ENCODE data around the gene LOXL1.

GRCh38 chr15:73986055-73986775 lies 60.0 kb downstream of the LOXL1 start:
- TF ChIP-seq, protein P1, sequence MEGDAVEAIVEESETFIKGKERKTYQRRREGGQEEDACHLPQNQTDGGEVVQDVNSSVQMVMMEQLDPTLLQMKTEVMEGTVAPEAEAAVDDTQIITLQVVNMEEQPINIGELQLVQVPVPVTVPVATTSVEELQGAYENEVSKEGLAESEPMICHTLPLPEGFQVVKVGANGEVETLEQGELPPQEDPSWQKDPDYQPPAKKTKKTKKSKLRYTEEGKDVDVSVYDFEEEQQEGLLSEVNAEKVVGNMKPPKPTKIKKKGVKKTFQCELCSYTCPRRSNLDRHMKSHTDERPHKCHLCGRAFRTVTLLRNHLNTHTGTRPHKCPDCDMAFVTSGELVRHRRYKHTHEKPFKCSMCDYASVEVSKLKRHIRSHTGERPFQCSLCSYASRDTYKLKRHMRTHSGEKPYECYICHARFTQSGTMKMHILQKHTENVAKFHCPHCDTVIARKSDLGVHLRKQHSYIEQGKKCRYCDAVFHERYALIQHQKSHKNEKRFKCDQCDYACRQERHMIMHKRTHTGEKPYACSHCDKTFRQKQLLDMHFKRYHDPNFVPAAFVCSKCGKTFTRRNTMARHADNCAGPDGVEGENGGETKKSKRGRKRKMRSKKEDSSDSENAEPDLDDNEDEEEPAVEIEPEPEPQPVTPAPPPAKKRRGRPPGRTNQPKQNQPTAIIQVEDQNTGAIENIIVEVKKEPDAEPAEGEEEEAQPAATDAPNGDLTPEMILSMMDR (IDR thresholded peaks at IDR 0.05): no peak
- TF ChIP-seq POLR2A (IDR thresholded peaks at IDR 0.05): no peak

Data from vagina (tissue), 2 donors.